Stromal cell of bone marrow (primary cell): ENCODE results near the gene ILKAP.

Experiments
- DNase-seq: peaks from one replicate; pipeline ENCODE4 v3.0.0-alpha.2; 2012; ENCODE audit warnings: low read depth

Gene ILKAP

DNA sequence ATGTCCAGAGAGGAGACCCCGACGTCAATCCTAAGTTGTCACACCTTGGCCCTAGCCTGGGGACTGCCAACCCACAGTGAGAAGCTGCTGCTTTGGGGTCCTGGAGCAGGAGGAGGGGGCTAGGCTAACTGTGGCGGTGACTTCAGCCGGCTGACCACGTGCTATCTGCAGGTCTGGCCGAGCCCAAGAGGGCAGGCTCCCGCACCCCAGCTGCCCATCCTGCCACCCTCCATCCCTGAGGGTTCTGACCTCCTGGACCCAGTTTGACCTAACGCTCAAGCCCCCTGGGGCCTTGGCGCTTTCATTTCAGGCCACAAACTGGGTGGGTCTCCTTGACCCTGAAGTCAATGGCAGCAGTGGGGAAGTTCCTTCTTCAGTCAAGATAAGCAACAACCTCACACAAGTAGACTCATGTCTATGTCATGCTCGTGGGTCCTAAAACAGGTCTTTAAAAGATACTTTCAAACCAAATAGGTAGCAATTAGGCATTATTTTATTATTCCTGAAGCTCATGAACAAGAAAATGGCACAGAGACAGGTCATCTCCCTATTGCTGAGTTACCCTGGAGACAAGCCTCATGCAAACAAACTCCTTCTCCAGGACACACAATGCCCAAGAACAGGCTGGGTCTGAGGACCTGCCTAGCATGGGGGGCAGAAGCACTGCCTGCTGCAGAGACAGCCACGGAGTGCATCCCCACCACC is 34.1 kb upstream of the ILKAP start:
- DNase-seq, result no peak

DNA sequence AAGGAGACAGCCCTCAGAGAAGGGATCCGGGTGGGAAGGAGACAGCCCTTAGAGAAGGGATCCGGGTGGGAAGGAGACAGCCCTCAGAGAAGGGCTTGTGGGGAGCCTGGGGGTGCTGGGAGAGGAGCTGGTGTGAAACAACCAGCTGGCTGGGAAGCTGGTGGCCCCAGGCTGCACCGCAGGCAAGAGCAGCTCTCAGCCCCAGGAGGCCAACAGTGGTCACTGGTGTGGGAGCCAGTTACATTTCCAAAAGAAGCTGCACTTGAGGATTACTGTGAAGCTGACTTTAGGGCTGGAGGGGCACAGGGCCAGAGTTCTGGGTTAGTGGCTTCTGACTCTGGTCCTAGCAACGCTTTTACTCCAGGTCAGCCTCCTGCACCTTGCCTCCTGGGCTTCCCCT is 33.1 kb upstream of the ILKAP start:
- DNase-seq, result no peak

DNA sequence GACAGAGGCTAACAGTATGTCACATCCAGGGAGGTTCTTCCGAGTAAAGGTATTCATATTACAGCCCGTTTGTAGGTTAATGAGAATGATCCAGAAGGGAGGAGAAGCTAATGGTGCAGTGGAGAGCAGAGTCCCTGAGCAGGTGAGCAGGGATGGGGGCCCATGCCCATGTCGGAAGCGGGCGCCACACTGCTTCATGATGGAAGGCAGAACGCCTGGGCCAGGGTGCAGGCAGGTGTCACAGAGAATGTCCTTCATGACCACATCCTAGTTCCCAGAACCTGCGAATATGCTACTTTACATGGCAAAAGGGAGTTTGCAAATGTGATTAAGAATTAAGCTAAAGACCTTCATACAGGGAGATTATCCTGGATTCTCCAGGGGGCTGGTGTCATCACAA is 32.4 kb upstream of the ILKAP start:
- DNase-seq, result no peak

DNA sequence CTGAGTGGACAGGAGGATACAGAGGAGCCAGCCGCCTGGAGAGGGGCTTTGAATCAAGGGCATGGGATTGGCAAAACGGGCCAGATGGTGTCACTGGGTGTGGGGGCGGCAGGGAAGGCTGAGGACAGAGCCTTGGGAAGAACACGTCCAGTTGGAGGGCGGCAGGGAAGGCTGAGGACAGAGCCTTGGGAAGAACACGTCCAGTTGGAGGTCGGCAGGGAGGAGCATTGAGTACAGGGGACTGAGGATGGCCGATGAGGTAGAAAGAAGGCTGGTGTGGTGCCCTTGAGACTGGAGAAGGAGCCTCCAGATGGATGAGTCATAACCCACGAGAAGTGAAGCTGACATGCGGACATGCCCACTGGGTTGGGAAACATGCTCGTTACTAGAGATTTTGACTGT is 31.8 kb upstream of the ILKAP start:
- DNase-seq, result no peak

DNA sequence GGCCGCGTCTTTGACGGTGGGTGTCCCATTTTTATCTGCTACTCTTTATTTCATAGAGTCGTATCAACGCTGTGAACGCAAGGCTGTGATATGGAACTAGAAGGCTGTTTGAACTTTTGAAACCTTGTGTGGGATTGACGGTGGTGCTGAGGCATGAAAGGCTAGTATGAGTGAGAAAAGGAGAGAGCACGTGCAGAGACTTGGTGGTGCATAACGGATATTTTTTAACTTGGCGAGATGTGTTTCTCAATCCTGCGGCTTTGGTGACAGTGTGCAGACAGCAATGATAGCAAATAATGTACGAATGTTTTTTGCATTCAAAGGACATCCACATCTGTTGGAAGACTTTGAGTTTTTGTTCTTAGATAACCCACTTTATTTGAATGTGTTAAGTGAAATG is 30.1 kb upstream of the ILKAP start:
- DNase-seq, result no peak

DNA sequence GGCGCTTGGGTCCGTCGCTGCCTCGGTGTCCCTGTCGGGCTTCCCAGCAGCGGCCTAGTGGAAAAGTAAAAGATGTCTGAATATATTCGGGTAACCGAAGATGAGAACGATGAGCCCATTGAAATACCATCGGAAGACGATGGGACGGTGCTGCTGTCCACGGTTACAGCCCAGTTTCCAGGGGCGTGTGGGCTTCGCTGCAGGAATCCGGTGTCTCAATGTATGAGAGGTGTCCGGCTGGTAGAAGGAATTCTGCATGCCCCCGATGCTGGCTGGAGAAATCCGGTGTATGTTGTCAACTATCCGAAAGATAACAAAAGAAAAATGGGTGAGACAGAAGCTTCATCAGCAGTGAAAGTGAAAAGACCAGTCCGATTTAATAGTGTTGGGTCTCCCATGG is 28.3 kb upstream of the ILKAP start:
- DNase-seq, result no peak

DNA sequence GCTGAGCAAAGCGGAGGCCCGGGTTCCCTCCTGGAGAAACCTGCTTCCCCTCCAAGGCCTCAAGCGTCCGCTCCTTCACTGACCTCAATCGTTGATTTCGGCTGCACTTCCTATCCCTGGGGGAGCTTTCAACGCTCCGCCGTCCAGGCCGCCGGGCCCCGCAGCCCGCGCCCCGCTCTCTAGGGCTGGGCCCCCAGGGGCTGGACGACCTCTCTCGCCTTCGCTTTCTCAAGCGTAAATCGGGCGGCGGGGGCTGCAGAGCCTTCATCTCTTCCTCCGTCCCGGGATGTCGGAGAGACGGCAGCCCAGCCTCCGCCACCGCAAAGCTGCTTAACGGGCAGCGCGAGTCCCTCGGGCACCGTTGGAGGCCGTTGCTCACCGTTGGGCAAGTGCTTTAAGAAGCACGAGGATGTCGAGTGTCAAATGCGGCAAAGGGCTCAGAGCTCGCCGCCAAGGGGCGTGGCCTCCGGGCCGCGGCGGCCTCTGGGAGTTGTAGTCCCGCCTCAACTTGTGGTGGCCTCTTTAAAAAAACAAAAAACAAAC is 27.8 kb upstream of the ILKAP start:
- peak; percentile 19 for DNase-seq

DNA sequence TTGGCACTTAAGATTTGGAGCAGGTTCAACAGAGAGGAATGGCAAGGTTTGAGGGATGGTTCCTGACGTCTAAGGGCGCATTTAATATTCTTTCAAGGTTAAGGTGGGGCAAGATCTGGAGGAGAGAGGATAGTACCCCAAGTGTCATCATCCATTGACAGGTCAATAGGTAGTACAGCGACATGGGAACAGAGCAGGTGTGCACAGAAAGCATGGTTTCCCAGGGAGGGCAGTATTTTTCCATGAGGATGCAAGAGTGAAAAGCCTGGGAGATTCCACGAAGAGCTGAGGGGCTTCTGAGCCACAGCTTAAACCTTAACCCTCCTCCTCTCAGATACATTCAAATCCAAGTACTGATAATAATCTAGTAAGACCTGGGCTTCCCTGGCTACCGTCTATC is 27.2 kb upstream of the ILKAP start:
- DNase-seq, result no peak

DNA sequence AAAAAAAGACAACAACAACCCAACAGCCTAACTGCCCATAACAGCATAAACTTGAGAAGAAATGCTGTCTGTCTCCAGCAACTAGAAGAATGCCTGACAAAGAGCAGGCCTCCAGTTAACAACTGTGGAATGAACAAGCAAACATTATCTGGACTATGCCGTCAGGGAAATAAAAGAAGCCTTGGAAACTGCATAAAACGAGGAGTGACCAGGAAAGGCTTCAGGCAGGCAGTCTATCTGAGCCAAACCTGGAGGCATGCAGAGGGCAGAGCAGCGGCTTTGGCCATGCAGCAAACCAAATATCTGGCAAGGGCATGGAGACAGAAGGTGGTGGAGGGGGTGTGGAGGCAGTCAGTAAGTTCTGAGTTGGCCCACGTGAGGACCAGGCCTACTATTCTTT is 25.2 kb upstream of the ILKAP start:
- no peak for DNase-seq

DNA sequence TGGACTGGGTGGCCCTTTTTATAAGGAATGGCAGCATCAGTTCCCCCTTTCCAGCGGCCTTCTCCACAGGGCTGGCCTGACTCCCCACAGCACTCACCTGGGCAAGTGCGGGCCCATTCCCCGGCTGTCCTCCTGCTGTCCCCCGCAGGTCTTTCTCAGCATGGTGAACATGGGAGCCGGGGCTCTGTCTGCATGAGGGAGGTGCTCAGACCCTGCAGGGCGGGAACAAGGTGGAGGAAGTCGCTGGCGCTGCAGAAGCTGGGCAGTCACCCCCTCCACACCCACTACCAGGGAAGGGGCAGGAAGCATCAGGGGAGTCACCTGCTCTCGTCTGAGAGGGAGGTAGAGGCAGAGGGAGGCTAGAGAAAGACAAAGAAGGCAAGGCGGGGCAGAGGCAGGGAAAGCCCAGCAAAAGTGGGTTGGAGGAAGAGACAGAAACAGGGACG is 24.1 kb upstream of the ILKAP start:
- DNase-seq, result no peak

DNA sequence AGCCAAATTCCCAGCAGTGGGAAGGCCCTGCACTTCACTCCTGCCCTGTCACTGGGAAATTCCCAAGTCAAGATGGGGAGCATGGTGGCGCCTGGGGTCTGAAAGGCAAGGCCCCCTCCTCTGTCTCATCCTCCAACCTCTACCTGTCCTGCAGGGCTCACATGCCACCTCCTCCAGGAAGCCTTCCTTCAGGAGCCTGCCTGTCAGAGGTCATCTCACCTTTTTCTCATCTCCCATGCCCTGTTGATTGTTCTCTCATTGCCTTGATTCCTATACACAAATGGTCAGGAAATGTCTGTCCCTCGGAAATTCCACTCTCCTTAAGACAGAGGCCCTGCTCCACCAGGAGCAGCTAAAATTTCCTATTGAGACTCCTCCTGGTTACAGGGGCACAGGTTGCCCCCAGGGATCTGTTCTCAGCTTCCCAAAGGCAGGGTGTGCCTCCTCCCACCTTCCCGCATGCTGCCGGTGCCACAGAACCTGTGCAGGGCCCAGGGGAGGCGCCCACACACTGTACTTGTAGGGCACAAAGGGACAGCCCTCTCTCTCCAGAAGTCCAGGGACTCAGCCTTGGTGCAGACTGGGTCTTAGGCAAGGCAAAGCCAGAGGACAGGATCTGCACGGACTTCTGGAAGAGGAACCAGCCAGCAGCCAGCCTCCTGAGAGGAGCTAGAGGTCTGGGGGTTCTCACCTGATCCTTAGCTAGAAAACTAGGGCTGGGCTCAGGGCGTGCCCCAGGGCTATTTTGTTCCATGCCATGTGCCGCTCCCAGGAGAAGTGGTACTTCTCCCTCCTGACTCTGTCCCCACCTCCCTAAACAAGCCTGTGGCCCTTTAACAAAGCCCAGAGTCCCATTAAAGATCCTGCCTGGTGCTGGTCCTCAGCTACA is 23.4 kb upstream of the ILKAP start:
- no peak for DNase-seq

DNA sequence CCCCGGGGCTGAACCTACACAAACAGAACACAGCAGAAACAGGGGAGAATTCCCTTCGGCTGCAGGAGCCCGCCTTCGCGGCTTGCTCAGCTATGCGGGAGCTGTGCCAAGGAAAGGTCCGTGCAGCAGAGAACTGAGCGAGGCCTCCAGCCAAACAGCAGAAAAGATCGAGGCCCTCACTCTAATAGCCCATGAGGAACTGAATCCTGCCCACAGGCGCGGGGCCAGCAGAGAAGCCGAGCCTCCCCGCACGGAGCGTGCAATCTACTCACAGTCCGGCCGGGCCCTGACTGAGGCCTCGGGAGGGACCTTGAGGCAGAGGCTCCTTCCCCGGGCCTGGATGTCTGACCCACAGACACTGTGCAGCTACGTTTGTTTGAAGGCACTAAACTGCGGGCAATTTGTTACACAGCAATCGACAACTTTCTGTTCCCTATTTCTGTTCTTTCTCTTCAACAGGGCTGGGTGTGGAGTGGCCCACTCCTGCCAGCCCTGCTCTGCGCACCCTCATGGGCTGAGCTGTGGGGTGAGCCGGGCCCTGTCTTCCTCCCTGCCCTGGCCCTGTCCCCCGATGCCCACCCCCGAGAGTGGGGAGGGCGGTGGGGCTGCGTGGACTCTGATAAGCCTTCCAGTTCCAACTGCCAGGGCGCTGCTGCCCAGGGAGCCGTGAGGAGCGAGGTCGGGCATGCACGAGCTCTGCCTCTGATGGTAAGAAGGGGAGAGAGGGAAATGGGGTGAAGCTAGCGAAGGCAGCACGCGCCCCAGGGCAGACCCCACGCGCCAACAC is 22.6 kb upstream of the ILKAP start:
- no peak for DNase-seq

DNA sequence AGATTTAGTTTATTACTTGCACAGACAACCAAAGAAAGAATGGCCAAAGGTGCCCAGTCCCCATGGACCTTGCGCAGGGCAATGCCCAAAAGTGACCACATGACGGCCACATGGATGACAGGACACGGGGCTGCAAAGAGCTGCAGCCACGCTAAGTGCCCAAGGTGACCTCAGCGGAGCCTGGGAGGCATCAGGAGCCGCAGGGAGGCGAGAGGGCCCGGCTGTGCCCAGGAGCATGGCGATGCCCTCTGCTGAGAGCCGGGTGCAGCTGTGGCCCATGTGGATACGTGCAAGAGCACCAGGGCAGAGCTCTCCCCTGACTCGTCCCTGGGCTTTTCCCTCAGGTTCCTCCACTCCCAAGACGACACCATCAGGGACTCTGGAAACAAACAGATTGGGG is 21.6 kb upstream of the ILKAP start:
- DNase-seq, result no peak

DNA sequence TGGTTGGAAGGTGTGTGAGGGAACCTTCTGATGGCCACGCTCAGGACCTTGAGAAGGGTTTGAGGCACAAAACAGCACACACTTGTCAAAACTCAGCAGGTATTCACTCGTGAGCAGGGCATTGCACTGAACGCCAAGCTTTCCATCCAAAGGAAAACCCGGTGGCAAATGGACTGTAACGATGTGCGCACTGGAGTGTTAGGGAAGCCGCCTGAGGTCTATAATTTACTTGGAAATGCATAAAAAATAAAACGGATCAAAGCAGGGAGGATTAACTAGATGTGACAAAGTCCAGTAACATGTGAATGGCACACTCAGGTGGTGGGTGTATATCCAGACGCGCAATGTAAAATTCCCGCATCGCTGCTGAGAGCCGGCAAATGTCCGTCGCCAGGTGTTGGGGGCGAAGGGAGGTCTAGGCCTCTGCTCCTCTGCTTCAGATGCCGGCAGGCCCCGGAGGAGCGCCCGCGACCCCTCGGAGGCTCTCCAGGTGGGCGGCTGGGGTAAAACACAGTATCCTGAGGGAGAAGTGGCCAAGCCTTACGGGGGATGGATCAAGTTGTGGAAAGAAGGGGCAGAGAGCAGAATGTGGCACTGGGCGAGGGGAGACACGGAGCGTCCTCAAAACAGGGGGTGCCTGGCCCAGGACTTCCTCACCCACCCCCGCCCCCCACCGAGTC is 21.0 kb upstream of the ILKAP start:
- no peak for DNase-seq

DNA sequence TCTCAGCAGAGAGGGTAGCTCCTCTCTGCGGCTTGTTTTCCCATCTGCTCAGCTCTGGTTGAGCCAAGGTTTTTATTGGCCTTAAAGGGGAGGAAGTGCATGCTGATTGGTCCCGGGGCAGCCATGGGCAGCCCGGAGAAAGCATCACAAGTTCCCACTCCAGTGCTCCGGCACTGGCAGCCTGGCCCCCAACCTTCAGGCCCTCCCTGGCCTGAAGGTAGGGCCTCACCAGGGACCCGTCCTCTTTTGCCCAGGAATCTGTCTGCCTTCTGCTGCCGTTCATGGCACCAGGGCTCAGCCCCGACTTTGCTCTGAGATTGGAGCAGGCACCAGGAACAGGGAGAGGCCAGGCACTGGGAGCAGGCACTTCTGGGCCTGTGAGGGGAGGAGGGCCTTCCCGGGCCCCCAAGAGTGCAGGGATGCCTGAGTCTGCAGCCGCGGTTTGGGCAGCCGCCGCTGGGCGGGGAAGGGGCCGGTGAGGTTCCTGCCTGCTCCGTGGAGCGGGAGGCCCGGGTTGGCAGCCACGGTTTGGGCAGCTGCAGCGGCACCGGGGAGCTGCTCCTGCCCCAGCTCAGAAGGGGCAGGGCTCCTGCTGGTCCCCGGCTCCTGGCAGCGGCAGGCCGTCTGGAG is 17.5 kb upstream of the ILKAP start:
- DNase-seq, result no peak

DNA sequence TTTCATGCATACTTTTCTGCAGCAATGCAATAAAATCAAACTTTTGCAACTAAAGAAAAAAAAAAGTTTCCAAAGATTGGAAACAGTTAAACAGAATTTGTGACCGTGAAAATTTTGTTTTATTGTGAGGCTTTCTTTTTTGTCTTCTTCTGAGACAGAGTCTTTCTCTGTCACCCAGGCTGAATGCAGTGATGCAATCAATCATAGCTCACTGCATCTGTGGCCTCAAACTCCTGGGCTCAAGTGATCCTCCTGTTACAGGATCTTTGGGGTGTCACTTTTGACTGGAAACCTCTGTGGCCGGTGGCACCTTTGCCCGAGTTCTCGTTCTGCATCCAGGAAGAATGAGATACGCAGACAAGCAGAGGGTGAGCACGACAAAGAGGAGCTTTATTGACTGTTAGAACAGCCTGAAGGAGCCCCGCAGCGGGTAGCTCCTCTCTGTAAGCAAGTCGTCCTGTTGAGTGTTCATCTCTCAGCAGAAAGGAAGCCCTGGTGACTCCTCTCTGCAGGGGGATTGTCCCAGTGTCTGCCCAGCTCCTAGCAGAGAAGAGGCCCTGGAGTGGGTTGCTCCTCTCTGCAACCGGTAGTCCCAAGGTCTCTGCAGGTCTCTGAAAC is 16.9 kb upstream of the ILKAP start:
- DNase-seq, result no peak

DNA sequence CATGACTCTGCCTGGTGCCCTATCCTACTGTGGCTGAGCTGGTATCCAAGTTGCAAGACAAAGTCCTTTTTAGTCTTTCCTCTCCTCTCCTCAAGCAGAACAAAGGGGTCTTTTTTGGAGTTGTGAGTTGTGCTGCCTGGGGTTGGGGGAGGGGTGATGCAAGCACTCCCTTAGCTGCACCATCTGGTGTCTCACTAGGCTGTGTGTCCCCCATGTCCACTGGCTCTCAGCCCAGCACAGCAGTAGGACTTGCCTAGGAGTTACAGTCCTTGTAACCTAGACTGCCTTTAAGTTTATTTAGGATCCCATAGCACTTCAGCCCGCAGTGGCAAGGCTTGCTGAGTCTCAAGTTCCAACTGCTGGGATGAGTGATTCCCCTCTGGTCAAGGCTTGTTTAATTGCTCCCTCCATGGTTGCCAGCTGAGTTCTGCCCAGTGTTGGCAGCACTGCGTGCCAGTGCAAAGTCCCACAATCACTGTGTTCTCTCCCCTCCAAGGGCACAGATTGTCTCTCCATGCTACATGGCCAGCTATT is 13.2 kb upstream of the ILKAP start:
- no peak for DNase-seq

DNA sequence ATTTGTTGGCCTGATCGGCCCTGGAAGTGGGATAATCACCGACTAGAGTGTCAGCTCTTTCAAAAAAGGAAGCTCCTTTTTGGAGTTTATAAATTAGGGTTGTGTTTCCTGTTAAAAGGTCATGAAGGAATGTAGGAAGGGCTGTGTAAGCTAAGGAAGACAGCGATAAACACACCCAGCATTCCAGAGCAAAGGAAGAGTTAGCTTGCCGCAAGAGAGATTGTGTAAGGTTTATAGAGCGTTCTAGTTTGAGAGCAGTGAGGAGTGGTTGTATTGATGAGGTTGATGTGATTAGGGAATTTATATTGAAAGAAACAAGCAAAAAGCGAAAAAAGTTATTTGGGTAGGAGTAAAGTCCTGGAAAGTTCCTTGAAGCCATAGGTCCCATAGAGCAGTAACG is 3.5 kb upstream of the ILKAP start:
- no peak for DNase-seq

DNA sequence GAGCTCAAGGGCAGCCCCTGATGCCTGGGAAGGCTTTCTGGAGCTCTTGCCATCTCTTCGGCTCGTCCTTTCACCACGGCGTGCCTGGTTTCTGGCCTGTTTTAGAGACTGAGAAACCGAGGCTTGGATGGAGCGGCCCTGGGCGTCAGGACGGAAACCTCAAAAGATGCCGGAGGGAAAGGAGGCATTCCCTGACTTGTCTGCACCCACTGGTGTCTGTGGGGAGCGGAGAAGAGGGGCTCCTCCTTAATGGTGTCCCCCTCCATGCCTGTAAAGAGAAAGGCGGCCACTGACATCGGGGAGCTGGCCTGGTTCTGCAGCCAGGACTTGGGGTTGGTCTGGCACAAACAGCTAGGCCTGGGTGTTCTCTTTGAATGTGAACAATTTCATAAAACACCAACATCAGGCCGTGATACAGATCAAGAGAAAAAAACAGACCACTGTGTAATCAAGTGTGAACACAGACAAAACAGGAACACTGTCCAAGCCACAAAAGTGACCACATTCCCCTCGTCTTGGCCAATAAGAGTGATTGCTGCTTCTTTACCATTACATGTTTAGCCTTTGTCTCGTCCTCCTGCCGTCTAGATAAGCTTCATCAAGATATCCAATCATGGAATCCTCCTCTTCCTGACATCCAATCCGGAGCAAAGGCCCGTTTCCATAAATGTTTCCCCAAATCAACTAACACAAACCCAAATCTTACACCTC is 633 bp upstream of the ILKAP start:
- no peak for DNase-seq
